Measurements from ENCODE around the gene RUNX2.
A peak's percentile ranks its signal among the peaks of the same experiment; 100 is the strongest.

RUNX2 gene

DNA sequence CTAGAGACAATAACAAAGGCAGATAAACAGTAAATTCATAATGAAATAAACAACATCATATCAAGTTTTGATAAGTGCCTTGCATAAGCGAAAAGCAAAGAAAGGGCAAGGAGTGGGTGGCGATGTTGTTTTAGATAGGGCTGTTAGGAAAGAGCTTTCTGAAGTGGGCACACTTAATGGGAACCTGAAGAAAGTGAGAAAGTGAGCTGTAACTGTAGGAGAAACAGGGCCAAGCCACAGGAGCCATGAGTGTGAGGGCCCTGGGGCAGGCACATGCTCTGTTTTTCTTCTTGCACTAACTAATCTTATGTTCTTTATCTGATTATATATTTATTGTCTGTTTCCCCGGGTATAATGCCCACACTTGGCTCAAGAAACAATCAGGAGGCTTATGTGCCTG, 243.0 kb downstream of the RUNX2 start:
- Mint-ChIP-seq H3K9me3 (no peaks in the 10 kb centered on the region), H3K4me1 (ENCODE audit: low read depth) (peaks cover 31% of the 10 kb centered on the region)

DNA sequence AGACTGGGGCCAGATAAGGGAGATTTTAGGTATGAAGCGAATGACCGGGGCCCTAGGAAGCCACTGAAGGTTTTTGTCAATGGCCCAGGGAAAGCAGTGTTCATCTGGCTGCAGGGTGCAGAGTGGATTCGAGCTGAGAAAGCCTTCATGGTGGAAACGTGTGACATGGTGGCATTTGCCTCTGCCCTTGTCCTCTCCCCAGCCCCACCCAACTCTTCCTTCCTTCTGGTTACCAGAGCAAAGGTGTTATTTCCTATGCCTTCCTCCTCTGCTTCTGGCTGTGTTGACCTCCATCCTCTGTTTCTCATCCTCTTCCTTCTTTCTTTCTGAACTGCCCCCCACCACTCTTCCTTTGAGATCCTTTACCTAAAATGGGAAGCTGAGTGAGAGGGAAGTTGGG, 244.7 kb downstream of the RUNX2 start:
- no peak overlapping the region for H3K4me3 Mint-ChIP-seq
- DNase-seq: no peak
- no peaks in the 10 kb centered on the region for H3K27me3 Mint-ChIP-seq
- H3K27ac Mint-ChIP-seq: no peak overlapping the region
- no peaks in the 10 kb centered on the region for H3K36me3 Mint-ChIP-seq (ENCODE audit: low read depth)
- no peaks in the 10 kb centered on the region for H3K9me3 Mint-ChIP-seq
- H3K4me1 Mint-ChIP-seq (ENCODE audit: low read depth): peaks cover 31% of the 10 kb centered on the region

More for the DNA sequence above, 243.0 kb downstream of the RUNX2 start:
- no peak overlapping the region for H3K4me3 Mint-ChIP-seq
- H3K36me3 Mint-ChIP-seq (ENCODE audit: low read depth): no peaks in the 10 kb centered on the region
- no peaks in the 10 kb centered on the region for H3K27me3 Mint-ChIP-seq
- no peak for DNase-seq
- H3K27ac Mint-ChIP-seq: no peak overlapping the region

DNA sequence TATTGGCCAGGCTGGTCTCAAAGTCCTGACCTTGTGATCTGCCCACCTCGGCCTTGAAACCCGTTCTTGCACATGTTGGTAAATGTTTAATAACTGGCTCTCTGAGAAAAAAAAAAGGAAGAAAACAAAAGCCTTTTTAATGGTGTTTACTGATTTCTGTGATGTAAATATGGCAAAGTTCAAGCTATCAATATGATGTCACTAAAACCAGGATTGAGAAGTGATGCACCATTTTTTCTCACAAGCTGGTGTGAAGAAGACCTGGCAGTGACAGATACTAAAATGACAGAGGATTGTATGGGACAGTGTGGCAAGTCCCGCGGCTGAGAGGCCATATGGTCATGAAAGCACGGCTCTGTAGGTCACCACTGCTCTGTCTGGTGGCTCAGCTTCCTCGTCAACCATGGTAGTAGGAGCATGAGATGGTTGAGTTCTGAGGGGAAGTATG, 245.9 kb downstream of the RUNX2 start:
- Mint-ChIP-seq H3K27me3 (no peaks in the 10 kb centered on the region), H3K4me1 (ENCODE audit: low read depth) (peaks cover 29% of the 10 kb centered on the region), H3K36me3 (ENCODE audit: low read depth) (no peaks in the 10 kb centered on the region), H3K4me3 (no peak overlapping the region), H3K27ac (no peak overlapping the region), H3K9me3 (no peaks in the 10 kb centered on the region)
- DNase-seq: no peak

DNA sequence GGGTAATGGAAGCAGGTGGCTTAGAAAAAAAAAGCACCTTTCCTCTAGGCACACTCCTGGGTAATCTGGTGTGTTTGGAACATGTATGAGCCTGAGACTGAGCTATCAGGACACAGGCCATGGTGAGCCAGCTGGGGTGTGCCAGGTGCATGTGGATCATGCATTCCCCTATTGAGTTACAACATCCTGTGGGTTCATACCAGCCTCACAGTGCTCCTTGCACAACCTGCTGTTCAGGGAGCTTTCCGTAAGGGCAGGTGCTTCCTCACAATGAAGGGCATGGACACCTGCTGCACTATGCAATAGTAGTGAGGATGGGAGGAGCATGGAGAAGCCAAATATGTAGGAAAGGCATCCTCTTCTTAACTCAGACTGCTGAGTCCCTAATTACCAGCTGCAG, 246.8 kb downstream of the RUNX2 start:
- no peaks in the 10 kb centered on the region for H3K27me3 Mint-ChIP-seq
- no peak for DNase-seq
- no peaks in the 10 kb centered on the region for H3K9me3 Mint-ChIP-seq
- no peak overlapping the region for H3K27ac Mint-ChIP-seq
- H3K4me3 Mint-ChIP-seq: no peak overlapping the region
- no peaks in the 10 kb centered on the region for H3K36me3 Mint-ChIP-seq (ENCODE audit: low read depth)
- peaks cover 23% of the 10 kb centered on the region for H3K4me1 Mint-ChIP-seq (ENCODE audit: low read depth)

DNA sequence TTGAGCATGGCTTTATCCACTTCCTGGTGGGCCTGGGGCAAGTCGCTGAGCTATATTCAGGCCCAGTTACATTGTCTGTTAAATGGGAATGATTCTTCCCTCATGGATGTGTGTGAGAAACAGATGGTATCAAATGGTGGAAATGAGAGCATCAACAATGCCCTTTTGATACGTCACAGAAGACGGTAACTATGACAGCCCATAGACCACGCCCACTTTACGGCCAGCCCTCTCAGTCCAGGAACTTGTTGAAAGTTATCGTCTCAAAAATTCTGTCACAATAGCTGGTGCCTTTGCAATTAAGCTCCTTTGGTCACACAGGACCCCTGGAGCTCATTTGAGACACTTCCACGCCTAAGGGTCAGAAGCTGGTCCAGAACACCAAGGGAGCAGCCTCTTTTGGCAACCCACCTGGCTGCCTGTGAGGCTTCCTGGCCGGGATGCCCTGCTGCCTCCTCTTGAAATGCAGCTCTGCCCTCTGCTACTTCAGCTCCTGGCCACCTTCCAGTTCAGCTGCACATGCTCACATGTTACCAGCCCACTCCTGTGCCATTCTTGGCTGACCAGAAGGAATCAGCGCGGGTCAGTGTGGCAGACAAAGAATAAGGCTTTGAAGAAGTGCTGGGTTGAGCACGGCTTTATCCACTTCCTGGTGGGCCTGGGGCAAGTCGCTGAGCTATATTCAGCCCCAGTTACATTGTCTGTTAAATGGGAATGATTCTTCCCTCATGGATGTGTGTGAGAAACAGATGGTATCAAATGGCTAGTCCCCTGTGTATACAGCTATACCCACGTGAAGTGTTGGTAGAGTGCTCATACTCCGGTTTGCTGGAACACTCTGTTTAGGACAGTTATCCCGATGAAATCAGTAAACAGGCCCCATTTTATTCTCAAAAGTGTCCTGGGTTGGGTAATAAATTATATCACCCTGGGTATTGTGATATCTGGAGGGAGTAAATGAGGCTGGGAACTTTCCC, 248.8 kb downstream of the RUNX2 start:
- Mint-ChIP-seq H3K36me3 (ENCODE audit: low read depth) (no peaks in the 10 kb centered on the region), H3K4me1 (ENCODE audit: low read depth) (peaks cover 17% of the 10 kb centered on the region), H3K27me3 (no peaks in the 10 kb centered on the region), H3K9me3 (peaks cover 2% of the 10 kb centered on the region), H3K4me3 (no peak overlapping the region), H3K27ac (no peak overlapping the region)
- no peak for DNase-seq

DNA sequence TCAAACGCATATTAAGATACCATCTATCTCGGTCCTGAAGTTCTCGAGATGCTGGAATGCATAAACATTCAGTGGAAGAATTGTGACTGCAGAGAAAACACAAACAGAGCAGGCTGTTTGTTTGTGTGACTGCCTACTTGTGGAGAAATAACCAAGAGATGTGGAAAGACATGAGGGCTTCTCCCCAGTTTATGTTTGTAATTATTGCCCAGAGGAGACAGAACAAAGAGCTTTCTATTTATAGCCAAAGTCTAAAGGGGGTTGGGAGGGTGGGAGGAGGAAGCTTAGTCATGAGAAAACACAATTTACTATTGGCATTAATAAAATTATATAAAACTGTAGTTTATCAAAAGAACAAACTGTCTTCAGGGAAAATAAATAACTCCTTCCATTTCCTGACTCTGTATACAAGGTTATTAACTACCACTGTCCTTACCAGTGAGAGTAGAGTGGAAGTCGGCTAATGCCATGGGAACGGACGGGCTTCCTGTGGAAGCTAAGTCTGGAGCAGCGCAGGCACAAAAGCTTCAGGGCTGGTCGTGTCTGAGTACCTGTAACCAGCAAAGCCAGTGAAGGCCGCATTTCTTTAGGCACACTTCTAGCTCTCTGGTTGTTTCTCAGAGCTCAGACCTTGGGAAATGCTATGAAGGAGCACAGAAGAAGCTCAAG, 249.8 kb downstream of the RUNX2 start:
- no peak overlapping the region for H3K27ac Mint-ChIP-seq
- DNase-seq: no peak
- no peaks in the 10 kb centered on the region for H3K36me3 Mint-ChIP-seq (ENCODE audit: low read depth)
- peaks cover 12% of the 10 kb centered on the region for H3K4me1 Mint-ChIP-seq (ENCODE audit: low read depth)
- H3K9me3 Mint-ChIP-seq: peaks cover 8% of the 10 kb centered on the region
- no peaks in the 10 kb centered on the region for H3K27me3 Mint-ChIP-seq
- H3K4me3 Mint-ChIP-seq: no peak overlapping the region

DNA sequence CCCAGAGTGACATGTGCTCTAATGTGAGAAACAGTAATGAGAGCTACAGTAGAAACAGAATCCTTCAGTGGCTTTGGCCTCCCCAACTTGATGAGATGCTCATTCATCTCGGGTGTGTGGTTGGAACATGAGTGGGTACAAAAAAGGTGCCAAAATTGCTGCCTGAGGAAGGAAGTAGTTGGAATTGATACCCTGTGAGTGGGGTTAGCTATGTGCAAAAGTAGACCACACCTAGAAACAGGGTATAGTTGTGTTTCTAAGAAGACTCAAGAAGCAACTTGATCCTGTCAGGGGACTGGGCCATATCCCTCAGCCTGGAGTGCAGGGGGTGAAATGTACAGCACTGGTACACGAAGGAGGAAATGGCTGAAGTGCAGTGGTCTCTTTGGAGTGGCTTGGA, 256.0 kb downstream of the RUNX2 start:
- DNase-seq: no peak
- Mint-ChIP-seq H3K36me3 (ENCODE audit: low read depth) (no peaks in the 10 kb centered on the region), H3K9me3 (peaks cover 8% of the 10 kb centered on the region), H3K4me3 (no peak overlapping the region), H3K27me3 (no peaks in the 10 kb centered on the region), H3K4me1 (ENCODE audit: low read depth) (peaks cover 50% of the 10 kb centered on the region), H3K27ac (peak overlapping the region; percentile 87)

DNA sequence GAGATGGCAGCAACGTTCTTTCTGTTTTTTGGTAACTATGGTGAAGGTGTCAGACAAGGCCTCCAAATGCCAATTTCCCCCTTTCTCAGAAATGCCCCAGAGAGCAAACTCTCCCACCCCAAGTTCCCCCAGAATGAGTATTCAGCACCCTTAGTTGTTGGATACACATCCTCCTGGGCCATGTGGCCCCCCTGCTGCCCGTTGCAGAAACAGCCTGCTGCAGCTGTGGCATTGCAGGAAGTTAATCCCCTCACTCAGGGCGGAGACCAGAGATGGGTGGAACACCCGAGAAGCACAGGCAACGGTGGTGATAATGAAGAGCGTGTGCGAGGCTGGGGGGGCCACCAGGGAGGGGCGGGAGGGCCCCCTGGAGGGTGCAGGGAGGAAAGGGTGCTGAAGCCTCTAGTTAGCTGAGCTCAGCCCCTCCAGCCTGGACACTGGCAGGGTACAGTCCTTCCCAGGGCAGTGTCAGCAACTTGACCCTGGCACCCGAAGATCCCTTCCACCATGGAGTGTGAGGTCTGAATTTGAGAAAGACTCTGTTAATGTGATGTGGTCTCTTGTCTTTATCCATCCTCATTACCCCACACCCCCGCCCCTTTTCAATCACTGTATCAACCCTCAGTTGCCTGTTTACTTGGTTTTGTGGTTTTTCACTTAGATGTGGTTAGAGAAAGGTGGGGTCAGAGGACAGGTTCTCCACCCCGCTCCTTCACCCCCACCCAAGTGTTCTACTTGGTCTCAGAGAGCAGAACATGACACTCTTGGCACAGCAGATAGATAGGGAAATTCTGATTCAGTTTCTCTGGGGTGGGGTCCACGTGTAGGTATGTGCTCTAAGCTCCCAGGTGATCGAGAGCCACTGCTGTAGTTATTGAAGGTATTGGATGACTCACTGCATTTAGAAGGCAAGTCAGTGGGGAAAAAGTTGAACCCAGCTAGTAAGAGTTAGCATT, 258.4 kb downstream of the RUNX2 start:
- Mint-ChIP-seq H3K9me3 (peaks cover 8% of the 10 kb centered on the region), H3K27me3 (no peaks in the 10 kb centered on the region), H3K4me1 (ENCODE audit: low read depth) (peaks cover 73% of the 10 kb centered on the region), H3K4me3 (peak overlapping the region; percentile 48), H3K36me3 (ENCODE audit: low read depth) (no peaks in the 10 kb centered on the region), H3K27ac (peak overlapping the region; percentile 85)
- DNase-seq: peak; percentile 47

DNA sequence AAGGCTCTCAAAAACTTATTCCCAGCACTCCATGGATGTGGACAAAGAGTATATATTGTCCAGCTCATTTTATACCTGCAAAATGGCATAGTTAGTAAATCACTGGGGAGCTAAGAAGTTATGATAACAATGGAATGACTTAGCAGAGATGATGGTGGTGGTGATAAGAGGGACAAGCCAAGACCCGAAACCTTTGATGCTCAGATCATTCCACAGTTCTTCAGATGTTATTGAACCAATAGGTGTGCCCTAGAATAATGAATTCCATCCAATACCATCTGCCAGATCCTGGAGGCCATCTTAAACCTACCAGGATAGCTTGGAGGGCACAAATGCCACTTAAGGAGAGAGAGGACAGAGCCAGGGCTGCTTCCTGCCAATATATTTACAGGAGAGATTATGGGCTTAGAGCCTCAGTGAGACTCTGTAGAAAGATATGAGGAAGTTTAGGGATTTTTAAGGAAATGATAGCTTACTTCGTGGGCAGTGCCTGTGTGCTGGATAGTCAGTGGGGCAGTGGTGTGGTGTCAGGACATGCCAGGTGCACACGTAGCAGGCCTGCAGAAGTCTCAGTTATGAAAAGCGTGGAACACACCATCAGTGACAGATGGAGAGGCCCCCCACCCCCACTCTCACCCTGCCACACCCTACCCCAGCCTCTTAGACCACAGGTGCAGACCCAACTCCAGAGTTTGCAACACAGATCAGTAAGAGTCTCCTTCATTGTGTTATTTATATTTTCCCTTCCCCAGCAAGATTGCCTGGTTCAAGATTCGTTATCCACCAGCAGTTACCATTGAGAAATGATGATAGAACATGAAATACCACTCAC, 259.3 kb downstream of the RUNX2 start:
- H3K36me3 Mint-ChIP-seq (ENCODE audit: low read depth): no peaks in the 10 kb centered on the region
- peak overlapping the region; percentile 79 for H3K27ac Mint-ChIP-seq
- no peaks in the 10 kb centered on the region for H3K27me3 Mint-ChIP-seq
- H3K9me3 Mint-ChIP-seq: peaks cover 4% of the 10 kb centered on the region
- no peak for DNase-seq
- H3K4me3 Mint-ChIP-seq: peak overlapping the region; percentile 18
- H3K4me1 Mint-ChIP-seq (ENCODE audit: low read depth): peaks cover 82% of the 10 kb centered on the region

DNA sequence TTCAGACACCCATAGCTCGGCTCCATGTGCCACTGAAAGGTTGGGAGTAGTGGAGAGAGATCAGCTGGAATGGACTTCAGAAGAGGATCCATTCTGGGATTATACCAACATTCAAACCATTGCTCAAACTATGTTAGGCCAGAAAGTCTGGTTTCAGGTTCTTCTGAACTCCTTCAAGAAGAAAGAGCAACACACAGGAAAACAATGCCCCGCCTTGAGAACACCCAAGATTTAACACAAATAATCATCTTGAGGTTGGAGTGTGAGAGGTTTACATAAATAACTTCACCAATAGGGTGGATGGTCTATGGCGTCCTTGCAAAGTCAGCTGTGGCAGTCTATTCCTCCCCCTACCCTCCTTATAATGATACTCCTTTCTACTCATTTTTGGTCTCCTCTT, 261.2 kb downstream of the RUNX2 start:
- peaks cover 88% of the 10 kb centered on the region for H3K4me1 Mint-ChIP-seq (ENCODE audit: low read depth)

DNA sequence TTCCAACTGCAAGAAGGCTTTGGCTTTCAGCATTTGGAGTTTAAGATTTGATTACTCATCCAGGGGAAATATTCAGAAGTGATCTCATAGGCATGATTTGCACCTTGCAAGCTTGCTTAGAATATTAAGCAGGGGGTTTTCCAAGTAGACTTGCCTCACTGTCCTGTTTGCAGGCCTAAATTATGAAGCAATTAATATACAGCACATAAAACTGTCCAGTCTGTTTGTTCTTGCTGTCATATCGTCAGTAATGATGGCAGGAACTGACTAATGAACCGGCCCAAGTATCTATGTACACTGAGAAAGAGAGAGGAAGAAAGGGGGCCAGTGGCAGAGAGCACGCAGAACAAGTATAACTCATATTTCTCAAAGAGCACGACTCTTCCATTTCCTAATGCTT, 262.1 kb downstream of the RUNX2 start:
- no peaks in the 10 kb centered on the region for H3K27me3 Mint-ChIP-seq
- no peaks in the 10 kb centered on the region for H3K9me3 Mint-ChIP-seq
- no peaks in the 10 kb centered on the region for H3K36me3 Mint-ChIP-seq (ENCODE audit: low read depth)
- peaks cover 88% of the 10 kb centered on the region for H3K4me1 Mint-ChIP-seq (ENCODE audit: low read depth)
- H3K27ac Mint-ChIP-seq: peak overlapping the region; percentile 60
- no peak overlapping the region for H3K4me3 Mint-ChIP-seq
- no peak for DNase-seq

More for the DNA sequence above, 261.2 kb downstream of the RUNX2 start:
- Mint-ChIP-seq H3K27ac (peak overlapping the region; percentile 18), H3K27me3 (no peaks in the 10 kb centered on the region), H3K36me3 (ENCODE audit: low read depth) (no peaks in the 10 kb centered on the region), H3K4me3 (no peak overlapping the region), H3K9me3 (no peaks in the 10 kb centered on the region)
- no peak for DNase-seq

DNA sequence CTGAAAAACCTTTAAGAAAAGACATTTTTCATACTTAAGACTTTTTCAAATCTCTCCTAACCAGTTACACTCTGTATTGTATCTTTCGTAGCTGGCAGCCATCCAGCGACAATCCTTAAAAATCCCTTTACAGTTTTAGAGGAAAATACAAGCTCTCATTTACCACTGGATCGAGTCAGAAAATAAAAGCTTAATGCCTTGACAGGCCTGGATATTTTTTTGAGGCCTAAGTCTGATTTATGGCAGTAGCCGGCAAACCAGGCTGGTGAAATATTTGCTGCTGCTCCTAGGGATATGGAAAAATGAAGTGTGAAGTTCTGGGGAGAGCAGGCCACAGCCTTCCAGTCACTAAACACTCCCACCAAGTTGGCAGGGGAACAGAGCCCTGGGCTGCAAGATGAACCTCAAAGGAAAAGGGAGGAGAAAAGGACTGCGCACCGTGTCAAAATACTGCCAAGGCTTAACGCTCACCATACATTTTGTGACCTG, 262.6 kb downstream of the RUNX2 start:
- Mint-ChIP-seq H3K9me3 (no peaks in the 10 kb centered on the region), H3K27ac (peak overlapping the region; percentile 60), H3K4me3 (no peak overlapping the region), H3K27me3 (no peaks in the 10 kb centered on the region), H3K4me1 (ENCODE audit: low read depth) (peaks cover 88% of the 10 kb centered on the region), H3K36me3 (ENCODE audit: low read depth) (no peaks in the 10 kb centered on the region)
- no peak for DNase-seq

DNA sequence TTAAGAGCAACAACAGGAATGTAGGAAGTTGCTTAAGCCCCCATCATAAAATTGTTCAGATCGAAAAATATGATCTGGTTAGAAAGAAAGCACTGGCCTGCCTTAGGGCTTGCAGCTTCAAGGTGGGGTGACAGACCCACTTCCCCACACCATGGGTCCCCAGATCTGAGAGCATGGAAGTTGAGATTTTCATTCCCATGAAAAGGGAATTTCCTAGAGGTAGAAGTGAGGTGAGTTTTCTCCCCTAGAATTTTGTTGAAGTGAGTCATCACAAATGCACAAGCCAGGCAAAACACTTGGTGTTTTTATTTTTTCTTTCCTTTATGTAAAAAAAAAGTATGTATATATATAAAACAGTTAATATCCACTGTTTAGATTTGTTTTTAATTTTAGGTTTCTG, 263.2 kb downstream of the RUNX2 start:
- no peaks in the 10 kb centered on the region for H3K27me3 Mint-ChIP-seq
- no peaks in the 10 kb centered on the region for H3K36me3 Mint-ChIP-seq (ENCODE audit: low read depth)
- H3K4me1 Mint-ChIP-seq (ENCODE audit: low read depth): peaks cover 88% of the 10 kb centered on the region
- no peaks in the 10 kb centered on the region for H3K9me3 Mint-ChIP-seq
- no peak overlapping the region for H3K4me3 Mint-ChIP-seq
- peak overlapping the region; percentile 60 for H3K27ac Mint-ChIP-seq
- DNase-seq: no peak
